Measurements from ENCODE around the gene ZC3HAV1. TPM values are rescaled to one million over a fixed set of nuclear protein-coding genes. Genes with fewer than 3 reads are reported as not detected.

Gene ZC3HAV1
- total and polyA plus RNA-seq, 2 of the 13 experiments (the other 11 are each of a cell fraction or from before 2014, with no cell fraction given) = 12.7 to 23.7 TPM

DNA sequence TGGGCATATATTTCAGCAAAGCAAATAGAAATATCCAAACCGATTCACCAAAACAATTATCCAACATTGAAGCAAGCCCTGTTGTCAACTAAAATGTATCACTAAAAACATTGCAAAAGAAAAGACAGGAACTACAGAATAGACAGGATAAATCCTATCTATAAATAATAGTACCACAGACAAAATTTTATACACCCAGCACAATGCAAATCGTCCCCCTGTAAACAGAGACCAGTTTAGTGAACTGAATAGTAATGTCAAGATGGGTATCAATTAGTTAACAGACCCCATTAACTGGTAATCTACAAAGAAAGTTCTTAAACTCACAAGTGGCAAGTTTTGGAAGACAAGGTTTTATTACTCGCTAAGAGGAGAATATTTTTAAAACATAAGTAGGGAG, 4.0 kb downstream of the ZC3HAV1 start:
- CTCF ChIA-PET (ENCODE audit: low intra/inter-chr PET ratio, low total read pairs) = no interaction called here
- no peak for DNase-seq (ENCODE audit: low spot score)
- WGBS (ENCODE audit: low lambda C conversion rate) = 85% methylated on average over 3 of the region's 3 CpGs
- no peak for ATAC-seq
- Histone ChIP-seq H4K20me1 (ENCODE audit: insufficient read depth, low read length) (no peaks in the 10 kb centered on the region), H3K9me3 (ENCODE audit: low read length) (no peaks in the 10 kb centered on the region), H2AFZ (ENCODE audit: low read length) (no peak overlapping the region), H3K9ac (ENCODE audit: insufficient read depth, low read depth, low read length) (no peak overlapping the region), H3K36me3 (replicated peaks in 1 of 2; ENCODE audit: control insufficient read depth in 1 of 2, insufficient read depth in 2 of 2, low read length in 2 of 2) (no peaks in the 10 kb centered on the region), H3K4me2 (ENCODE audit: low read depth, low read length) (peak overlapping the region; percentile 45; the same call in 1 of the 2 replicates), H3K4me3 (replicated peaks in 1 of 3; ENCODE audit: insufficient read depth in 1 of 3, low read depth in 2 of 3, low read length in 3 of 3) (no peak overlapping the region; a peak in 1 of 6 replicates), H3K27ac (ENCODE audit: extremely low read length, insufficient read depth, low read length) (peak overlapping the region; percentile 64), H3K4me1 (ENCODE audit: insufficient read depth, low read length) (peaks cover 64% of the 10 kb centered on the region), H3K27me3 (ENCODE audit: control insufficient read depth in 1 of 2, insufficient read depth in 2 of 2, low read length in 2 of 2) (no peaks in the 10 kb centered on the region; a peak in 1 of 5 replicates), H3K79me2 (ENCODE audit: insufficient read depth, low read length) (peaks cover 66% of the 10 kb centered on the region)
- BruUV-seq (replicated peaks) = no TSS peak
- TF ChIP-seq, protein P1, sequence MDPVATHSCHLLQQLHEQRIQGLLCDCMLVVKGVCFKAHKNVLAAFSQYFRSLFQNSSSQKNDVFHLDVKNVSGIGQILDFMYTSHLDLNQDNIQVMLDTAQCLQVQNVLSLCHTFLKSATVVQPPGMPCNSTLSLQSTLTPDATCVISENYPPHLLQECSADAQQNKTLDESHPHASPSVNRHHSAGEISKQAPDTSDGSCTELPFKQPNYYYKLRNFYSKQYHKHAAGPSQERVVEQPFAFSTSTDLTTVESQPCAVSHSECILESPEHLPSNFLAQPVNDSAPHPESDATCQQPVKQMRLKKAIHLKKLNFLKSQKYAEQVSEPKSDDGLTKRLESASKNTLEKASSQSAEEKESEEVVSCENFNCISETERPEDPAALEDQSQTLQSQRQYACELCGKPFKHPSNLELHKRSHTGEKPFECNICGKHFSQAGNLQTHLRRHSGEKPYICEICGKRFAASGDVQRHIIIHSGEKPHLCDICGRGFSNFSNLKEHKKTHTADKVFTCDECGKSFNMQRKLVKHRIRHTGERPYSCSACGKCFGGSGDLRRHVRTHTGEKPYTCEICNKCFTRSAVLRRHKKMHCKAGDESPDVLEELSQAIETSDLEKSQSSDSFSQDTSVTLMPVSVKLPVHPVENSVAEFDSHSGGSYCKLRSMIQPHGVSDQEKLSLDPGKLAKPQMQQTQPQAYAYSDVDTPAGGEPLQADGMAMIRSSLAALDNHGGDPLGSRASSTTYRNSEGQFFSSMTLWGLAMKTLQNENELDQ (CRISPR knock-in tag; IDR thresholded peaks at IDR 0.05; ENCODE audit: borderline replicate concordance) = no peak
- no peak for TF ChIP-seq ZNF614 (CRISPR knock-in tag; IDR thresholded peaks at IDR 0.05; ENCODE audit: borderline replicate concordance)
- no peak for TF ChIP-seq ZNF775 (CRISPR knock-in tag; IDR thresholded peaks at IDR 0.05; ENCODE audit: borderline replicate concordance)
- POLR2A ChIA-PET = no interaction called here
- FAIRE-seq = no peak
- intact Hi-C loops (cut with micrococcal nuclease; ENCODE audit: unreplicated experiment) (loop anchor here (10.0 kb wide), 1 partner anchor 239 kb away; the partner anchor contains the start of gene FMC1), in situ Hi-C loops (cut with HindIII; ENCODE audit: extremely low pct_ligation_motif_present, low pct_unique_long_range_greater_than_20kb) (no loop called here)

DNA sequence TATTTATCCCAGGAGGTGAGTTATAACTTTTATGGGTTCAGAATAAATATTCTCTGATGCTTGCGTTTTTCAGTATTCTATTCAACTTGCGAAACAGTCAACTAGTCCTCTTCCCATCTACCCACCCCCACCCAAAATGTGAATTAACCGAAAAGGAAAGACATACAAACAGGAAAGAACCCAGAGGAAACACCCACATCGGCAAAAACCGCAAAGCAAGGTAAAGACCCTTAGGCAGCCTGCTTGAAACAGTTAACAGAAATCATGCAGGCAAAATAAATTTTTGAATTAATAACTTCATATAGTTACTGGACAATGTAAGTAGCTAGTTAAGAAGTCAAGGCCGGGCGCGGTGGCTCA, 5.4 kb downstream of the ZC3HAV1 start:
- H3K4me1 ChIP-seq (ENCODE audit: insufficient read depth, low read length) = peaks cover 69% of the 10 kb centered on the region
- no peak overlapping the region for H2AFZ ChIP-seq (ENCODE audit: low read length)
- no peaks in the 10 kb centered on the region for H3K9me3 ChIP-seq (ENCODE audit: low read length)
- POLR2A ChIA-PET = interaction anchor here (0.6 kb wide), 1 partner anchor 129 kb away, joined by 3 read pairs; no protein-coding TSS in a partner anchor
- TF ChIP-seq HNRNPL (IDR thresholded peaks at IDR 0.05; ENCODE audit: low read depth, low read length) = no peak
- TF ChIP-seq MAFK (conservative IDR thresholded peaks at IDR 0.05 in 1 of 2, IDR thresholded peaks at IDR 0.05 in 1 of 2; ENCODE audit: low read length in 2 of 2) = 0 out of 4 replicates have a peak, but pooled peaks have one; percentile 12 to 27
- TF ChIP-seq ARHGAP35 (CRISPR knock-in tag; IDR thresholded peaks at IDR 0.05; ENCODE audit: borderline replicate concordance) = no peak
- no peak for TF ChIP-seq XRCC5 (optimal IDR thresholded peaks at IDR 0.05; ENCODE audit: low read length)
- H3K27me3 ChIP-seq (ENCODE audit: control insufficient read depth in 1 of 2, insufficient read depth in 2 of 2, low read length in 2 of 2) = no peaks in the 10 kb centered on the region
- in situ Hi-C loops (cut with HindIII; ENCODE audit: extremely low pct_ligation_motif_present, low pct_unique_long_range_greater_than_20kb) = no loop called here
- intact Hi-C loops (cut with micrococcal nuclease; ENCODE audit: unreplicated experiment) = loop anchor here (10.0 kb wide), 1 partner anchor 241 kb away; the partner anchor contains the start of gene FMC1
- no peak for FAIRE-seq
- WGBS (ENCODE audit: low lambda C conversion rate) = 89% methylated on average over 8 of the region's 8 CpGs
- H3K4me2 ChIP-seq (ENCODE audit: low read depth, low read length) = 0 out of 2 replicates have a peak overlapping the region, but pooled peaks have one; percentile 2
- BruUV-seq (replicated peaks) = no TSS peak
- H3K36me3 ChIP-seq (replicated peaks in 1 of 2; ENCODE audit: control insufficient read depth in 1 of 2, insufficient read depth in 2 of 2, low read length in 2 of 2) = no peaks in the 10 kb centered on the region; a peak in 1 of 5 replicates
- CTCF ChIA-PET (ENCODE audit: low intra/inter-chr PET ratio, low total read pairs) = no interaction called here
- no peak for ATAC-seq
- H4K20me1 ChIP-seq (ENCODE audit: insufficient read depth, low read length) = no peaks in the 10 kb centered on the region
- H3K9ac ChIP-seq (ENCODE audit: insufficient read depth, low read depth, low read length) = no peak overlapping the region
- no peak overlapping the region for H3K4me3 ChIP-seq (replicated peaks in 1 of 3; ENCODE audit: insufficient read depth in 1 of 3, low read depth in 2 of 3, low read length in 3 of 3)
- DNase-seq (ENCODE audit: low spot score) = no peak
- peaks cover 72% of the 10 kb centered on the region for H3K79me2 ChIP-seq (ENCODE audit: insufficient read depth, low read length)
- peak overlapping the region; percentile 53 for H3K27ac ChIP-seq (ENCODE audit: extremely low read length, insufficient read depth, low read length)
